HG02610 (cell line): ENCODE measurements around the gene P2RX5.

Source experiments
- ATAC-seq: cut with Tn5 transposase; IDR thresholded peaks from one replicate; pipeline ENCODE4 v1.9.1; 2021; ENCODE audit warnings: mild to moderate bottlenecking, moderate library complexity; ENCODE audit not compliant: unreplicated experiment

P2RX5 gene

DNA sequence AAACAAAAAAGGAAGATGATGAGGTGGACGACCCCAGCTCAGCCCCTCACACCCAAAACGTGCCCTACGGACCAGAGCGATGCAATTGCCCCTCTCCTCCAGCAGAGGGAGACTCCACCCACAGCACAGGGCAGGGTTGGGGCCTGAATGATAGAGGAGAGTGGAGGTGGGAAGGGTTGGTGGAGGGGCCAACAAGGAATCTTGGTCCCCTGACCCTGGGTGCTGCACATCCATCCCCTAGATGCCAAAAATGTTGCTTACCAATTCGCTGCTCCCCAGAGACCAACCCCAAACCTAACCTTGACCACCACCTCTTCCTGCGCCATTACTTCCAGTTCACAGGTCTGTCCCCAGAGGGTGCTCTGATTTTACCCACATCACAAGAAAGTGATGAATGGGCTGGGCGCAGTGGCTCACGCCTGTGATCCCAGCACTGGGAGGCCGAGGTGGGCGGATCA is 12.9 kb downstream of the P2RX5 start:
- ATAC-seq: peak; percentile 42

DNA sequence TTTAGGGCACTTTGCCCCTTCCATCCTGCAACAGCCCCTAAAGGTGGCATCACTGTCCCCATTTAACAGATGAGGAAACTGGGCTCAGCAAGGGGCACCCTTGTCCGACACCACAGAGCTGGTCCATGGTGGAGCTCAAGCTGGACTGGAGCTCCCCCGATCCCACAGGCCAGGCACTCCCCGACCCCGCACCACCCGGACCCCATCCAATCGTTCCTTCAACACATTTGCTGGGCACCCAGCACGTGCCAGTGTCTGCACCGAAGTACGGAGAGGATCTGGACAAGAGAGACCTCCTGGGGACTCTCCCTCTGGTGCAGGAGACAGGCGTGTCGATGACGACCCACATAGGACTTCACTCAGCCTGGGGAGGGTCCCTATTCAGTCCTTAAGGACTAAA is 13.9 kb downstream of the P2RX5 start:
- no peak for ATAC-seq

DNA sequence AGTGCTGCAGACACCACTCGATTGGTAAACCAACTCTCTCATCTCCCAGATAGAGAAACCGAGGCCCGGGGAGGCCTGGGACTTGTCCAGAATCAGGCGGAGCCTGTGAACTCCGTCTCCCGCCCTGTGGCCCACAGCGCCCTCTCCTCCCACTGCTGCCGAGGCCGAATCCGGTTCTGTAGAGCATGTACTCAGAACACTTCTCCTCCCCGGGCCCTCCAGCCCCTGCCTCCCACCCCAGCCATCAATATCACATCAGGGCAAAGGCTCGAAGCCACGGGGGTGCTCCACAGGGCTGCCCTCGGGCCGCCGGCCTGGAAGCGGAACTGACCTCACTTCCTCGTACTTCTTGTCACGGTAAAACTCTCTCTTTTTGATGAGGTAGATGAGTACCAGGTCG is 14.4 kb downstream of the P2RX5 start:
- no peak for ATAC-seq

DNA sequence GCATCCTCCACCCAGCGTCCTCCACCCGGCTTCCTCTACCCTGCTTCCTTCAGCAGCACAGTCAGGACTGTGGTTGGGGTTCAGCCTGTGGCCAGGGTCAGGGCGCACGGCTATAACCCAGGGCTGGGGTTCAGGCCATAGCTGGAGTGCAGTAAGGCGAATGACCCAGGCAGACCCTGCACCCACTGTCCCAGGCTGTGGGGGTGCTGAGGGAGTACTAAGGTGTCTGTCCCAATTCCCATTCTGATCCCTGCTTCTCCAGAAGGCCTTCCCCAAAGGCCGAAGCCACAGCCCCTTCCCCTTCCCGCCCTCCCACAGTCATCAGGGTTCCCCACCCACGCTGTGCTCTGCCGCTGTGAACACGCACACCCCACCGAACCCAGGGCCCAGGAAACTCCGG is 14.9 kb downstream of the P2RX5 start:
- ATAC-seq: no peak

DNA sequence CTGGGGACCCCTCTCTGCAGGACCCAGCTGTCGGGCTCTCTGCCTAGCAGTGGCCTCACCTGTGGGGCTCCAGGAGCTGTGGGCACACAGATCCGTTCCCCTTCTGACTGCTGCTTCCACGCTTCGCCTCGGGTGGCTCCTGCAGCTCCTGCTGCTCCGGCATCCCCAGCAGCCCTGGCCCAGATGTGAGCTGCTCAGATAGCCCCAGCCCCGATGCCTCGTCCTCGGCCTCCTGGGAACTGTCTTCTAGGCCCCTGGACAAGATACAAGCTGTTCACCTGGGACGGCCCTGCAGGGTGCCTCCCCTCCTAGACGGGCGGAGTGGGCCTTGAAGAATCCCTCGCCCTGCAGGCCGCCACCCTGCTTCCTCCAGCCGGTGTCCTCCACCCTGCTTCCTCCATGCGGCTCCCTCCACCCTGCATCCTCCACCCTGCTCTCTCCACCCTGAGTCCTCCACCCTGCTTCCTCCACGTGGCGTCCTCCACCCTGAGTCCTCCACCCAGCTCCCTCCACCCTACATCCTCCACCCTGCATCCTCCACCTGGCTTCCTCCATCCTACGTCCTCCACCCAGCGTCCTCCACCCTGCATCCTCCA is 16.3 kb downstream of the P2RX5 start:
- ATAC-seq: no peak

DNA sequence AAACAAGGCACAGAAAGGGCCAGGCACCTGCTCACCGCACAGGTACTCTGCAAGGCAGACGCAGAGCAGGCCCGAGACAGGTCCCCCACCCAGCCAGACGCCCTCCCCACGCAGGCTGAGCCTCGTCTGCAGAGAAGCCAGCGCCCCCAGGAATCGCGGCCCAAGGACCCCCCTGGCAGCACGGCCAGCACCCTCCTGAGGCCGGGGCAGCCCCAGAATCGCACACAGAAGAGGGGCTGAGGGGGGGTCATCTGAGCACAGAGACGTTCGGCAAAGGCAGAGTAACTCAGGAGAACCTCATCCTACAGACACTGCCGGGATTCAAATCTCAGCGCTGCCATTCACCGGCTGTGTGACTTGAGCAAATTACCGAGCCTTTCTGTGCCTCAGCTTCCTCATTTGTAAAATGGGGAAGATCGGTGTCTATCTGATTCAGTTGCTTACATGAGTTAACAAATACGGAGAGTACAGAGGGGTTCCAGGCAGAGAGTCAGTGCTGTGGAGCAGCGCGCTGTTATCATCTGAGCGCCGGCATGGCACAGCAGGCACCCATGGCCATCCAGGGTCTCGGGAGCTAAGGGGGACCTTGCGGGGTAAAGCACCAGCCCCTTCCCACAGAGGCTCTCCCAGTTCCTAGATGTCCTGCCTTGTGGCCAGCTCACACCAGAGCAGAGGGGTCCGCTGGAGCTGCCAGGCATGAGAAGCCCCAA is 17.0 kb downstream of the P2RX5 start:
- no peak for ATAC-seq

DNA sequence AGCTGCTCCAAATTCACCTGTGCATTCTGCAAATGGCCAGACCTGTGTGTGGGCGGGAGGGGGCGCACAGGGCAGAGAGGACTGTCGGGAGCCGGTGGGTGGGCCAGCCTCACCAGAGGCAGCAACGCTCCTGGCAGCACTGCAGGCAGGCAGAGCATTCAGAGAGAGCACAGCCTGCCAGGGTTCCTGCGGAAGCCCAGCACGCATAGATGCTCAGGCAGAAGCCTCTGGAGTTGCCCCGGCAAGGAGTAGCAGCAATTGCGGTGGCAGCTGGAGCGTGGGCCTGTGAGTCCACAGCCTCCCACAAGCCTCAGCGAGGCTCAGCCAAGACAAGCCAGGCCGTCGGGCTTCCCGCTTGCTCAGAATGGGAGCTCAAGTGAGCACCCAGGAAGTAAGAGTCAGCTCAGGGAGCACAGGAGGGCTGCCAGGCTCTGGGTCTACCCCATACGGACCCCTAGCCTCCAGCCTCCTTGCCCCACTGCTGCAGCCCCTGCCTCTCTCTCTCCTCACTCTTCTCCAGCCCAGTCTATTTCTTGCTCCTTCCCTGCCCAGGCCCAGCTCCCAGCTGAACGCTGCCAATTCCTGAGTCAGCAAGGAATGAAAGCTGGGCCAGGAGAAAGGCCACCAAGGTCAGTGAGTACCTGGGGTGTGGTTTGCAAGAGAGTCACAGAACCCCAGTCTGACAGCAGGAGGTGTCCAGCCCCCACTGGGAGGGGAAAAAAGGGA is 17.7 kb downstream of the P2RX5 start:
- no peak for ATAC-seq

DNA sequence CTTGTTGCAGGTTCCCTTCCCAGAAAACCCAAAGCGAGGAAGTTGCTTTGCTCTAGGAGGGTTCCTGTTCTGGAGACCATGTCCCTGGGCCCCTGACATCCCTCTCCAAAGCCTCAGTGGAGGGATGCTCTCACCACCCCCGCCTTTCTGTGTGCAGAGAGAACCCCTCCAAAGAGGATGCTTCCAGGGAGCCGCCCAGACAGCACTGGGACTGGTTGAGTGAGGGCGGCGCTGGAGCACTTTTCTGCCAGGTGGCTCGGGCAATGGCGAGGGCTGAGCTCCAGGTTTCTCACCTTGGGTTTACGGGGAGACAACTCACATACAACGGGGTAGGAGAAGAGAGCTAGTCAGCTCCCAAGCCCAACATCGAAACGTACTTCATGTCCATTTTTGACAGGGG is 20.1 kb downstream of the P2RX5 start:
- ATAC-seq: no peak

DNA sequence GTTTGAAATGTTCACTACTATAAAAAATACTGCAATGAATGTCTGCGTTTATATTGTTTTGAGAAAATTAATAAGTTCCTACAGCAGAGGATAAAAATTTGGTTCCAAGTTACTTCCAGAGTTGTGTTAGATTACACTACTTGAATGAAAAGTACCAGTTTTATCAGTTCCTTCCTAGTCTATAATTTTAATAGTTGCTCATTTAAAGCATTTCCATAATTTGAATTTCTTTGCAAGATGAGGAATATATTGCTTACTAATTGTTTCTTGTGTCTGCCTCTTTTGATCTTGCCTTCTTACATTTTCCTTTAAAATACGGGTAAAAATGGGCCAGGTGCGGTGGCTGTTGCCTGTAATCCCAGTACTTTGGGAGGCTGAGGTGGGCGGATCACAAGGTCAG is 23.4 kb downstream of the P2RX5 start:
- ATAC-seq: no peak

DNA sequence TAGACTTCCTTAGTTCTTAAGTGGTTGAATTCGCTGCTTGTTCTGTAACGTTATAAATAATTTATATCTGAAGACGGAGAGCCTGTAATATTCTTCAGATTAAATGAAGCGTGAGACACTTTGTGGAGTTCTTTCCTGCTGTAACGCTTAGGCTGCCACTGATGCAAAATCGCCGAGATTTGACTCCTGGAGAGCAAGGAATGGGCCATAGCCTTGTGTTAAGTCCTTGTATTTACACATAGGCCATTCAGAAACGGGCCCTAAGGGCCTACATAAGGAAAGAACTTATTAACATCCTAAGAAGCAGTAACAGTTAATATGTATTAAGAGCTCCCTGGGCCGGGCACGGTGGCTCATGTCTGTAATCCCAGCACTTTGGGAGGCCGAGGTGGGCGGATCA is 26.4 kb downstream of the P2RX5 start:
- no peak for ATAC-seq

DNA sequence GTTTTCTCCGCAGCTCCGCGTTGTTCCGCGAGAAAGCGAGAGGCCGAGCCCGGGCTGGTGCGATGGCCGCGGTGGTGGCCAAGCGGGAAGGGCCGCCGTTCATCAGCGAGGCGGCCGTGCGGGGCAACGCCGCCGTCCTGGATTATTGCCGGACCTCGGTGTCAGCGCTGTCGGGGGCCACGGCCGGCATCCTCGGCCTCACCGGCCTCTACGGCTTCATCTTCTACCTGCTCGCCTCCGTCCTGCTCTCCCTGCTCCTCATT is 26.9 kb downstream of the P2RX5 start:
- no peak for ATAC-seq

DNA sequence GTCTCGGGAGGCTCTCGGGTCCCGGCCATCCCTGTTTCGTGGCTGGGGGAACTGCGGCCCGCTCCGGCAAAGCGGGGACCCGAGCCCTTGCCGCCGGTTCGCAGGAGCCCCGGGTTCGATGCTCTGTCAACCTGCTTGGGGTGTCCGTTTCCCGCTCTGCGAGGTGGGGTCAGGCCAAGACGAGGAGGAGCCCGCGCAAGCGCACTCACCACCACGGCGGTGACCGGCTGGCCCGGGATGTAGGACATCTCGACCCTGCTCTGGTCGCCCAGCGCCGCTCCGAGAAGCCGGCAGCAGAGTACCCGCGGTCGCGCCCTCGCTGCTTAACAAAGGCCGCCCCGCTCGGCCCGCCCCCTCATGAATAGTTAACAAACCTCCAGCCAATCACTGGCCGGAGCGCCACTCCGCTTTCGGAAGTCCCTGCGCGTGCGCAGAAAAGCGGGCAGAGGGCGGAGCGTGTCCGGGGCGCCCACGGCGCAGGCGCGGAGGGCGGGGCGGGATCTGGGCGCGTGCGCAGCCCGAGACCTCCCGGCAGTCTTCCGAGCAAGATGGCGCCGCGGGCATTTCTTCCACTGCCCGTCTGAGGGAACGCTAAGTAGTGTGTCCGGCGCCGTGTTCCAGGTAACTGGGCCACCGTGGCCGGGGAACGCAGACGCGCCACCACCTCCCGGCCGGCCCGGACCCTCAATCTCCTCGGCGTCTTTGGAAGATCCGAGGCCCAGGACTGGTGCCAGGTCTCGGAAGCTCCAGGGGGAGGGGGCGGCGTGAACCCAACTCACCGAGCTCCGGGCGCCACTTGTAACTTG is 27.5 kb downstream of the P2RX5 start, which contains the start of the genes EMC6 and TAX1BP3:
Gene EMC6, plus strand, starts transcription at position 534 of the 806 bp plus-strand sequence. CDS start 335 bp downstream, outside the sequence.
Gene TAX1BP3, minus strand, starts transcription at position 300 of the 806 bp plus-strand sequence. Its CDS starts 52 bp downstream, at position 248.
- peak; percentile 79 for ATAC-seq

DNA sequence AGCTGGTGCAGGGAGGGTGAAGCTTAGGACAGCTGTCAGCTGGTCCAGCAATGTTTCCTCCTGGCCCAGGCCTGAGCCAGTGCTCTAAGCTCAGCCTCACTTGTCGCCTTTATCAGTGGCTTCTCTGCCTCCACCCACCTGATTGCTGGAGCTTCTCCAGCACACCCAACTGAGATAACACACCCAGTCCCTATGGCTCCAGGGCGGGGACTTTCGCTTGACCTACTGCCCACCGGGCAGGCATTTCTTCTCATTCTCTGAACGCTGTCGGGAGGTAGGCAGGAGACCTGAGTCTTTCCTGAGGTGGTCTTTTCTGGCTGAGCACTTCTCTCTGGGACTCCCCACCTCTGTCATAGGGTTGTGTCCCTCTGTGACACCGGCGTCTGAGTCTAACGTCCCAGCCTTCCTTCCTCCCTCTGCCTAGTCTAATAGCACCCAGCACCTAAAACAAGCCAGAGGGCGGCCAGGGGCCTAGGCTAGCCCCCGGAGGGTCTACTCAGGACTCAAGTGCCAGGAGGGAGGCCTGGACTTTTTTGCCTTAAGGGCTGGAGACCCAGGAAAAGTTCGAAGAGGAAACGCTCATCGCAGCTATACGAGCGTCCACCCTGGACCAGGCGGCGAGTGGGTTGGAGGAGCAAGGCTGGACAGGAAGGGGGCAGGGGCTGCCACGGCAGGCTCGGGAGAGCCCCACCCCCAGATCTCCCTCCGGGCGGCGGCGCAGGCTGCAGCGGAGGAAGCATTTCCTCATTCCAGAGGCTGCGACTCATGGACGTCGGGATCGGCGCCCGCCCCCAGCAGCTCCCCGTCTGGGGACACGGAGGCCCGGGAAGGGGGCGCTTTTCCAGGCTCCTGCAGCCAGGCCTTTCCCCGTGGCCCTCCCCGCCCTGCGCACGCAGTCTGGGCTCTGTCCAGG is 28.3 kb downstream of the P2RX5 start:
- peak; percentile 2 for ATAC-seq

DNA sequence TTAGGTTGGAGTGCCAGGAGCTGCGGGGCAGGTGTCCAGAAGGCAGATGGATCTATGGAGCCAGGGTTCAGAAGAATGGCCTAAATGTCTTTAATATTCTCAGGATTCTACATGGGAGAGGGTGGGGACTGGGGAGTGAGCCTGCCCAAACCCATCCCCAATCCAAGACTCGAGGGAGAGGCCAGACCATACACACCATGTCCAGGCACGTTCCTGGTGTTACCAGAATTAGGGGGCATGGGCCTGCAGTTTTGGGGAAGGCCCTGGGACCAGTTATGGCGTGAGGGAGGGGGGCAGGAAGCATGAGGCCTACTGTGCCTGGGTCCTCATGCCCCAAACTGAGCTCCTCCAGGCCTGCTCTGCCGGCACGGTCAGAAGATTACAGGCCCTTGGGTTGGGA is 29.4 kb downstream of the P2RX5 start:
- ATAC-seq: no peak

DNA sequence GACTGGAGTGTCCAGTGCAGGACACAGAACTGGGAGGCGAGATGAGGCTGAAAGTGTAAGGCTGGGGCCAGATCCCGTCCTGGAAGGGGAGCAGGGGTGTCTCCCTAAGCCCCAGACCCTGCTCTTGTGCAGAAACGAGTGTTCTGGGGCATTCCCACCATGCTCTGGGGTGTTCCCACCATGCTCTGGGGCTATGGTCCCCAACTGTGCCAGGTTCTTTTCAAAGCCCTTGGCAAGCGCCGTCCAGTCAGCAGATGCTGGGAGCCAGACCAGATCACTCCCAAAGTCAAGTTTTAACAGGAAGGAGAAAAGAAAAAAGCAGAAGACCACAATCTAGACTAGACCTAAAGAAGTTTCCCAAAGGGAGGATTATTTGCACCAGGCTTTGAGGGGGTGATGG is 30.1 kb downstream of the P2RX5 start:
- no peak for ATAC-seq

DNA sequence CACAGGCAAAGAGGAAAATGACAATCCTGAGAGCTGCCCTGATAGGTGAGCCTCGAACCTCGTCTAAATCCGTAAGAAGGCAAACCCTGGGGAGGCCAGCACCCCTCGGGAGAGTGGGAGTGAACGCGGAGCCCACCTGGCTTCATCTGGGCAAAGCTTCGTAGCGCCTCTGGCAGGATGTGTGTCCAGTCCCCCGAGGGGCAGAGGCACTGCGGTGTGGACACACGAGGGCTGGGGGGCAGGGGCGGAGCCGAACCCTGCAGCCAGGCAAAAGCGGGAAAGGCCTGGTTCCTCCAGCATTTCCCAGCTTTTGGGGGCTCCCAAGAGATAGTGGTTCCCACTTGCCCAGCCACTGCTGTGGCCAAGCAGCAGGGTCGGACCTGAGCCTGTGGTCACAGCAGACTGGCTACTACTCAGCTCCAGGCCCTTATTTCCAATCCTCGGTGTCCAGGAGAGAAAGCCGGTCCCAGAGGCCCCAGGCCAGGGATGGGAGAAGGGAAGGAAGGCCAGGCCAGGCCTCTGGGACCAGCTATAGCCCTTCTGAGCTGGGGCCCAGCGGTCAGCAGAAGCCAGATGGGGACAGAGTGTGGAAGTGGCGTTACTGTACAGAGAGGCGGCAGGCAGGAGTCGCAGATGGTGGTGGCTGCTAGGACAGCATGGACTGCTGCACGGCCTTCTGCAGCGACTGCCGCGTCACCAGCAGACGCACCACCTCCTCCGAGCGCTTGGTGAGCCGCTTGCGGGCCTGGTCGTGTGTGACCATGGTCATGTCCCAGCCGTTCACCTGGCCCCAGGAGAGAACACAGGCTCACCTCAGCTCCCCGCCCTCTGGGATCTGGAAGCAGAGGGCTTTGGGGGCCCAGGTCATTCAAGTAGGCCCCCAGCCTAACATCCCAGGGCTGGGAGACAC is 32.6 kb downstream of the P2RX5 start:
- ATAC-seq: no peak

DNA sequence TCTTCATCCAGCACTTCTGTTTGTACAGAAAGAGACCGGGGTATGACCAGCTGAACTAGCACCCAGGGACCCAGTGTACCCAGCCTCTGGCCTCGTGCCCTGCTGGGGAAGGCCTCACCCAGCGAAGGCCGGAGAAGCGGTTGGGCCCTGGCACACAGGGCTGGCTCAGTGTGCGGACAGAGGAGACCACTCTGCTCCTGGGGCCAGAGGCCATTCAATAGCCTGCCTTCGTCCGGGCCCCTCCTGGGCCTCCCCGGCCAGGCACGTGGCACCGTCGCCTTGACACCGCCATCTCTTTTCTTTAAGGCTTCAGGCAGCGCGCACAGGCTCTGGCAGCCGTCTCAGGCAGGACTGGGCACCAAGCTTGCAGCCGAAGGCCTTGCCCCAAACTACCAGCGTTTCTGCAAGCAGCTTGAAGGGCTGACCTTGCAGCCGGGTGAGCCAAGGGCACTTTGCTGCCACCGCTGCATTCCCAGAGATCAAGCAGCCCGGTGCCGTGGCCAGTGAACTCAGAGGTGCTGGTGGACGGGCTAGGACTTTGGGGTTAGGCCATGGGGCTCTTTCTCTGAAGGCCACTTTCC is 35.6 kb downstream of the P2RX5 start:
- no peak for ATAC-seq

DNA sequence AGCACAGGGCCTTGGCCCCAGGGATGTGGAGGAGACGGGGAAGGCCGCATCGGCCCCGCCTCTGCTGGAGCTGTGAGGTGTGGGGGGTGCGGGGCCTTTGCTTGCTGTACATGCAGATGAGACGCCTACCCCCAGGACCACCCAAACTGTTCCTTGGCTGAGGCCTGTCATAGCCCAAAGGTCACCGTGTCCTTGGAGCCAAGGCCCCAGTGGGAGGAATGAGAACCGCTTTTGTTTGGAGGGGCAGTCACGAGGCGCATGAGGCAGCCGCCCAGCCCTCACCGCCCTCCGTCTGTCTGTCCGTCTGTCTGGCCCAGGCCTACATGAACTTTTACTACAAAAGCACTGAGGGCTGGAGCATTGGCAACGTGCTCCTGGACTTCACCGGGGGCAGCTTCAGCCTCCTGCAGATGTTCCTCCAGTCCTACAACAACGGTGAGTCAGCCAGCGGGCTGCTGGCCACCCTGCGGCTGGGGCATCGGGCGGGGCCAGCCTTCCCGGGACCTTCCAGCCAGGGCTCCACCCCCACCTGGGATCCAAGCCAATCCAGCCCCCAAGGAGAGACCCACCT is 36.3 kb downstream of the P2RX5 start:
- ATAC-seq: no peak
